Astrocyte of the spinal cord (primary cell): Measurements from ENCODE around the gene KRTAP5-5.
"Not testable (repeated sequence)": the region's sequence is repeated elsewhere in the genome, so short reads cannot be mapped to it uniquely, and the experiment has no call there.

ENCODE experiments used
- DNase-seq: peaks from one replicate; pipeline ENCODE4 v3.0.0; 2011; ENCODE audit warnings: low read depth, low spot score
- H3K4me3 ChIP-seq: 2 replicates; pipeline ENCODE4 v1.5.1; 2011; ENCODE audit warnings: low read depth, mild to moderate bottlenecking, low read length, moderate library complexity
- CTCF ChIP-seq: IDR thresholded peaks from 2 replicates; pipeline ENCODE4 v1.5.1; 2012; ENCODE audit warnings: low read depth, mild to moderate bottlenecking, low read length, inconsistent platforms
- in situ Hi-C: cut with HindIII; loops from 2 replicates; pipeline ENCODE4 v1.10.0; 2017; ENCODE audit warnings: low sequenced_read_pairs

The KRTAP5-5 gene

GRCh38 chr11:1659506-1659905 lies 29.9 kb downstream of the KRTAP5-5 start:
- no peak for DNase-seq
- TF ChIP-seq CTCF: no peak
- in situ Hi-C loops: no loop called here
- H3K4me3 ChIP-seq: no peak overlapping the region

- TF ChIP-seq CTCF: no peak
- no peak for DNase-seq
- in situ Hi-C loops: no loop called here
- H3K4me3 ChIP-seq: no peak overlapping the region
Observed at GRCh38 chr11:1660111-1660867, 30.7 kb downstream of the KRTAP5-5 start.

- H3K4me3 ChIP-seq, in situ Hi-C loops, DNase-seq: not testable (repeated sequence)
Observed at GRCh38 chr11:1661454-1662269, 32.1 kb downstream of the KRTAP5-5 start.

GRCh38 chr11:1662699-1663283 lies 33.2 kb downstream of the KRTAP5-5 start:
- DNase-seq, H3K4me3 ChIP-seq: not testable (repeated sequence)

GRCh38 chr11:1665313-1665712 lies 35.7 kb downstream of the KRTAP5-5 start:
- TF ChIP-seq CTCF: no peak
- in situ Hi-C loops: no loop called here
- H3K4me3 ChIP-seq: no peak overlapping the region
- DNase-seq: no peak

More at GRCh38 chr11:1662699-1663283, 33.2 kb downstream of the KRTAP5-5 start:
- in situ Hi-C loops: not testable (repeated sequence)

GRCh38 chr11:1667121-1667850 lies 37.7 kb downstream of the KRTAP5-5 start:
- no peak overlapping the region for H3K4me3 ChIP-seq
- no peak for TF ChIP-seq CTCF
- in situ Hi-C loops: no loop called here
- no peak for DNase-seq

- no peak overlapping the region for H3K4me3 ChIP-seq
- DNase-seq: no peak
- in situ Hi-C loops: no loop called here
- TF ChIP-seq CTCF: no peak
Observed at GRCh38 chr11:1667906-1668305, 38.3 kb downstream of the KRTAP5-5 start.
